Esophagus squamous epithelium (tissue), 5 donors: ENCODE results near the gene KRT39. TPM values are rescaled to one million over a fixed set of nuclear protein-coding genes. Genes with fewer than 3 reads are reported as not detected.
"Not testable (repeated sequence)": the region's sequence is repeated elsewhere in the genome, so short reads cannot be mapped to it uniquely, and the experiment has no call there.

Source experiments
- DNase-seq: peaks from one replicate; lab custom pipeline; 2025; lab: John Stamatoyannopoulos, UW
- H3K27ac ChIP-seq, 4 donors: fragments of 200-600 bp; sonication (generic); one replicate each; pipeline ENCODE4 v1.5.1; 2016 to 2019; ENCODE audit warnings: mild to moderate bottlenecking in 1 of 4
- H3K27me3 ChIP-seq, 4 donors: fragments of 200-600 bp; sonication (generic); 1 replicate in 3 of 4; 2 replicates in 1 of 4; pipeline versions ENCODE4 v1.5.1 to v1.6.0; 2017 to 2021; ENCODE audit warnings: antibody characterized with exemption in 1 of 4
- H3K36me3 ChIP-seq, 3 donors: fragments of 200-600 bp; sonication (generic); one replicate each; pipeline ENCODE4 v1.5.1; 2016 to 2019
- H3K4me1 ChIP-seq, 3 donors: fragments of 200-600 bp; sonication (generic); one replicate each; pipeline ENCODE4 v1.5.1; 2017 to 2019
- H3K4me3 ChIP-seq, 4 donors: fragments of 200-600 bp; sonication (generic); 1 replicate in 3 of 4; 2 replicates in 1 of 4; pipeline ENCODE4 v1.5.1; 2016 to 2019; ENCODE audit warnings: mild to moderate bottlenecking in 2 of 4, moderate library complexity in 1 of 4
- H3K9me3 ChIP-seq, 3 donors: fragments of 200-600 bp; sonication (generic); one replicate each; pipeline ENCODE4 v1.5.1; 2016 to 2019
- CTCF ChIP-seq, 6 experiments: fragments of 450-650 bp in 4 of 6; fragments of 200-600 bp in 2 of 6; sonication (generic) in 2 of 6; IDR thresholded peaks; one replicate each; pipeline ENCODE4 v1.5.1; 2016 to 2019; ENCODE audit warnings: antibody characterized with exemption in 6 of 6, mild to moderate bottlenecking in 4 of 6, moderate library complexity in 4 of 6
- POLR2A ChIP-seq, 4 donors: fragments of 450-650 bp; IDR thresholded peaks; one replicate each; pipeline ENCODE4 v1.6.1; 2017; ENCODE audit warnings: antibody characterized with exemption in 4 of 4, mild to moderate bottlenecking in 4 of 4, moderate library complexity in 3 of 4
- WGBS, 2 donors: methylation state at CpG; one replicate each; pipeline ENCODE4 v1.1.5; 2018; 5-methylcytosine and 5-hydroxymethylcytosine counted together
- intact Hi-C: fragments of 100-400 bp; cut with DNase I; formaldehyde crosslinking; loops from one replicate; pipeline ENCODE4 v1.15.0; 2022
- total RNA-seq, 4 donors: library from RNA; depleted of rRNA; stranded (reverse); fragments of >200 nt; gene quantifications; one replicate each; pipeline ENCODE4 v1.1.0, GENCODE V29; 2016
- donor health status: DM: yes; HTN: yes; CAD: no.

KRT39 gene
- total RNA-seq, 4 donors from 2014 or later, result not detected

GRCh38 chr17:41003926-41004325, 37.2 kb upstream of the KRT39 start:
- intact Hi-C loops, result no loop called here
- WGBS, 2 donors, result 53% methylated on average over 4 of the region's 4 CpGs

GRCh38 chr17:41002814-41003213, 36.1 kb upstream of the KRT39 start:
- intact Hi-C loops, result no loop called here
- H3K36me3 ChIP-seq, result no peaks in the 10 kb centered on the region
- H3K27me3 ChIP-seq, result peaks cover 0 to 24% (median 0%) of the 10 kb centered on the region in 4 donors
- H3K4me3 ChIP-seq, result no peak overlapping the region
- H3K27ac ChIP-seq, result peak overlapping the region in 3 of 4 donors; percentile 33 to 78 (median 62)
- WGBS, 2 donors, result 24 to 32% methylated on average over 5 of the region's 5 CpGs
- no peaks in the 10 kb centered on the region for H3K9me3 ChIP-seq
- TF ChIP-seq POLR2A (IDR thresholded peaks at IDR 0.05) (no peak), CTCF (IDR thresholded peaks at IDR 0.05) (no peak)
- peaks cover 0 to 25% (median 4%) of the 10 kb centered on the region in 3 donors for H3K4me1 ChIP-seq
- DNase-seq, result no peak

More at GRCh38 chr17:41003926-41004325, 37.2 kb upstream of the KRT39 start:
- Histone ChIP-seq H3K27me3 (peaks cover 0 to 16% (median 0%) of the 10 kb centered on the region in 4 donors), H3K27ac (no peak overlapping the region), H3K9me3 (no peaks in the 10 kb centered on the region), H3K4me3 (no peak overlapping the region), H3K36me3 (no peaks in the 10 kb centered on the region), H3K4me1 (peaks cover 0 to 29% (median 4%) of the 10 kb centered on the region in 3 donors)
- TF ChIP-seq CTCF (IDR thresholded peaks at IDR 0.05) (no peak), POLR2A (IDR thresholded peaks at IDR 0.05) (no peak)
- DNase-seq, result no peak

GRCh38 chr17:41001795-41002194, 35.0 kb upstream of the KRT39 start:
- TF ChIP-seq CTCF (IDR thresholded peaks at IDR 0.05) (no peak), POLR2A (IDR thresholded peaks at IDR 0.05) (no peak)
- Histone ChIP-seq H3K4me3 (no peak overlapping the region), H3K27ac (peak overlapping the region in 2 of 4 donors; percentile 23 to 78), H3K27me3 (peaks cover 0 to 34% (median 0%) of the 10 kb centered on the region in 4 donors), H3K9me3 (no peaks in the 10 kb centered on the region), H3K4me1 (peaks cover 0 to 25% (median 4%) of the 10 kb centered on the region in 3 donors), H3K36me3 (no peaks in the 10 kb centered on the region)
- intact Hi-C loops, result no loop called here
- 77 to 82% methylated on average over 4 of the region's 4 CpGs for WGBS, 2 donors
- no peak for DNase-seq

GRCh38 chr17:40999563-40999962, 32.8 kb upstream of the KRT39 start, which contains the start of gene KRTAP3-2:
TSS of gene KRTAP3-2 (minus strand) at chr17:40999906. CDS start at chr17:40999853, 53 bp downstream.
- H3K27me3 ChIP-seq, result peaks cover 0 to 40% (median 0%) of the 10 kb centered on the region in 4 donors
- peaks cover 0 to 25% (median 4%) of the 10 kb centered on the region in 3 donors for H3K4me1 ChIP-seq
- 66 to 95% methylated on average over 4 to 6 of the region's 6 CpGs for WGBS, 2 donors
- intact Hi-C loops, H3K4me3 ChIP-seq, H3K9me3 ChIP-seq, H3K36me3 ChIP-seq, DNase-seq, H3K27ac ChIP-seq: not testable (repeated sequence)

- no peaks in the 10 kb centered on the region for H3K9me3 ChIP-seq
- no peak overlapping the region for H3K27ac ChIP-seq
- peaks cover 0 to 60% (median 0%) of the 10 kb centered on the region in 4 donors for H3K27me3 ChIP-seq
- DNase-seq, result no peak
- peaks cover 0 to 5% (median 0%) of the 10 kb centered on the region in 3 donors for H3K4me1 ChIP-seq
- H3K4me3 ChIP-seq, result no peak overlapping the region
- 66 to 80% methylated on average over 2 of the region's 2 CpGs for WGBS, 2 donors
- no peak for TF ChIP-seq POLR2A (IDR thresholded peaks at IDR 0.05)
- TF ChIP-seq CTCF (IDR thresholded peaks at IDR 0.05), result no peak
- no peaks in the 10 kb centered on the region for H3K36me3 ChIP-seq
- intact Hi-C loops, result no loop called here
These were observed 30.6 kb upstream of the KRT39 start for GRCh38 chr17:40997361-40997760.
